HL-60/S4 treated with phorbol 12-myristate 13-acetate at 8.2 ng/mL for 4 days and 3 days (cell line): ENCODE measurements around the gene LRRC56.

Source experiments
- in situ Hi-C: fragments of 300-500 bp; cut with MboI; formaldehyde crosslinking; loops from 2 replicates; pipeline ENCODE4 v1.15.0; 2022; ENCODE audit warnings: low sequenced_read_pairs

Gene LRRC56

GRCh38 chr11:536841-537621, at the start of gene LRRC56:
Gene LRRC56 (plus strand): TSS chr11:537527. CDS start chr11:540685, 3,158 bp downstream.
- in situ Hi-C loops = no loop called here

GRCh38 chr11:487571-488021, 49.7 kb upstream of the LRRC56 start:
- in situ Hi-C loops = no loop called here

GRCh38 chr11:488062-488461, 49.3 kb upstream of the LRRC56 start:
- in situ Hi-C loops = no loop called here

GRCh38 chr11:488579-488978, 48.7 kb upstream of the LRRC56 start:
- in situ Hi-C loops = no loop called here

- in situ Hi-C loops = no loop called here
Measured at GRCh38 chr11:488992-489391, 48.3 kb upstream of the LRRC56 start.

- in situ Hi-C loops = no loop called here
Measured at GRCh38 chr11:489610-490185, 47.6 kb upstream of the LRRC56 start.

GRCh38 chr11:490186-490929, 47.0 kb upstream of the LRRC56 start:
- in situ Hi-C loops = no loop called here

- in situ Hi-C loops = no loop called here
Measured at GRCh38 chr11:490930-491260, 46.4 kb upstream of the LRRC56 start.

GRCh38 chr11:491358-491757, 46.0 kb upstream of the LRRC56 start:
- in situ Hi-C loops = no loop called here

- in situ Hi-C loops = no loop called here
Measured at GRCh38 chr11:492427-493226, 44.7 kb upstream of the LRRC56 start.

- in situ Hi-C loops = no loop called here
Measured at GRCh38 chr11:494761-495536, 42.4 kb upstream of the LRRC56 start.

- in situ Hi-C loops = no loop called here
Measured at GRCh38 chr11:495537-495931, 41.8 kb upstream of the LRRC56 start.

- in situ Hi-C loops = no loop called here
Measured at GRCh38 chr11:496834-497564, 40.3 kb upstream of the LRRC56 start.

- in situ Hi-C loops = no loop called here
Measured at GRCh38 chr11:497565-498296, 39.6 kb upstream of the LRRC56 start.

- in situ Hi-C loops = no loop called here
Measured at GRCh38 chr11:498297-499181, 38.8 kb upstream of the LRRC56 start.

GRCh38 chr11:499201-500076, 37.9 kb upstream of the LRRC56 start:
- in situ Hi-C loops = no loop called here
